Uterus (tissue), 4 donors: Measurements from ENCODE around the gene CLIP2. TPM values are rescaled to one million over a fixed set of nuclear protein-coding genes. Genes with fewer than 3 reads are reported as not detected.
"Not testable (repeated sequence)": the region's sequence is repeated elsewhere in the genome, so short reads cannot be mapped to it uniquely, and the experiment has no call there.

ENCODE experiments used
- DNase-seq, 2 donors: peaks; one replicate each; pipeline ENCODE4 v3.0.0-alpha.2; 2019 to 2020
- H3K27ac ChIP-seq, 2 donors: fragments of 200-600 bp; sonication (generic); 1 replicate in 1 of 2; 2 replicates in 1 of 2; pipeline ENCODE4 v1.5.1; 2016 to 2018
- H3K27me3 ChIP-seq, 2 donors: fragments of 200-600 bp; sonication (generic); one replicate each; pipeline ENCODE4 v1.5.1; 2018 to 2019; ENCODE audit warnings: control low read depth in 1 of 2
- H3K36me3 ChIP-seq, 2 donors: fragments of 200-600 bp; sonication (generic); one replicate each; pipeline ENCODE4 v1.5.1; 2019; ENCODE audit warnings: control low read depth in 1 of 2
- H3K4me1 ChIP-seq, 2 donors: fragments of 200-600 bp; sonication (generic); one replicate each; pipeline ENCODE4 v1.5.1; 2018 to 2019; ENCODE audit warnings: control low read depth in 1 of 2
- H3K4me3 ChIP-seq, 2 donors: fragments of 200-600 bp; sonication (generic); 1 replicate in 1 of 2; 2 replicates in 1 of 2; pipeline ENCODE4 v1.5.1; 2018 to 2019; ENCODE audit warnings: mild to moderate bottlenecking in 1 of 2
- H3K9me3 ChIP-seq, 2 donors: fragments of 200-600 bp; sonication (generic); one replicate each; pipeline ENCODE4 v1.5.1; 2019; ENCODE audit warnings: control low read depth in 1 of 2
- POLR2A ChIP-seq, 2 donors: fragments of 450-650 bp; IDR thresholded peaks; one replicate each; pipeline ENCODE4 v1.6.1; 2016; ENCODE audit warnings: antibody characterized with exemption in 2 of 2, mild to moderate bottlenecking in 1 of 2, moderate library complexity in 1 of 2
- intact Hi-C: fragments of 100-400 bp; cut with DNase I; formaldehyde crosslinking; loops from one replicate; pipeline ENCODE4 v1.15.1; 2023; ENCODE audit warnings: low total_unique reads
- total RNA-seq, 4 donors: library from RNA; depleted of rRNA in 3 of 4; stranded (reverse); fragments of >200 nt in 3 of 4; gene quantifications; one replicate each; pipeline versions ENCODE4 v1.1.0 to v1.2.4, GENCODE V29; 2014 to 2023
- TF ChIP-seq, protein P1 (sequence below), 4 experiments: fragments of 200-600 bp in 2 of 4; fragments of 450-650 bp in 2 of 4; sonication (generic) in 2 of 4; IDR thresholded peaks; one replicate each; pipeline ENCODE4 v1.5.1; 2016 to 2019; ENCODE audit warnings: antibody characterized with exemption in 4 of 4, mild to moderate bottlenecking in 2 of 4, moderate library complexity in 1 of 4
- donor health status: DM: yes; HTN: yes; CAD: no.

The CLIP2 gene
- total RNA-seq, 4 donors from 2014 or later = 20.3 to 41.8 (median 28.4) TPM

DNA sequence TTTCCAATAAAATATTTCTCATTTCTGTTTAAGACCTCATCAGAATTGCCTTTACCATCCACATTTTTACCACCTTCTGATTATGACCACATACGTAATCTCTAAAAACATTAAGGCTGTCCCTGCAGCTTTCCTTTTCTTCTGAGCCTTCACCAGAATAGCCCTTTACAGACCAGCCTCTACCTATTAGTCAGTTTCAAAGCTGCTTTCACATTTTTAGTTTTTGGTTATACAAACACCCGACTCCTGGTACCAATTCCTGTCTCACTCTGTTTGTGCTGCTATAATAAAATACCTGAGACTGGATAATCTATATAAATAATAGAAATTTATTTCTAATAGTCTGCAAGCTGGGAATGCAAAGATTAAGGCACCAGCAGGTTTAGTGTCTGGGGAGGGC lies 149.1 kb downstream of the CLIP2 start:
- DNase-seq = no peak
- no peaks in the 10 kb centered on the region for H3K27me3 ChIP-seq
- TF ChIP-seq, protein P1, sequence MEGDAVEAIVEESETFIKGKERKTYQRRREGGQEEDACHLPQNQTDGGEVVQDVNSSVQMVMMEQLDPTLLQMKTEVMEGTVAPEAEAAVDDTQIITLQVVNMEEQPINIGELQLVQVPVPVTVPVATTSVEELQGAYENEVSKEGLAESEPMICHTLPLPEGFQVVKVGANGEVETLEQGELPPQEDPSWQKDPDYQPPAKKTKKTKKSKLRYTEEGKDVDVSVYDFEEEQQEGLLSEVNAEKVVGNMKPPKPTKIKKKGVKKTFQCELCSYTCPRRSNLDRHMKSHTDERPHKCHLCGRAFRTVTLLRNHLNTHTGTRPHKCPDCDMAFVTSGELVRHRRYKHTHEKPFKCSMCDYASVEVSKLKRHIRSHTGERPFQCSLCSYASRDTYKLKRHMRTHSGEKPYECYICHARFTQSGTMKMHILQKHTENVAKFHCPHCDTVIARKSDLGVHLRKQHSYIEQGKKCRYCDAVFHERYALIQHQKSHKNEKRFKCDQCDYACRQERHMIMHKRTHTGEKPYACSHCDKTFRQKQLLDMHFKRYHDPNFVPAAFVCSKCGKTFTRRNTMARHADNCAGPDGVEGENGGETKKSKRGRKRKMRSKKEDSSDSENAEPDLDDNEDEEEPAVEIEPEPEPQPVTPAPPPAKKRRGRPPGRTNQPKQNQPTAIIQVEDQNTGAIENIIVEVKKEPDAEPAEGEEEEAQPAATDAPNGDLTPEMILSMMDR (IDR thresholded peaks at IDR 0.05) = no peak
- TF ChIP-seq POLR2A (IDR thresholded peaks at IDR 0.05) = no peak
- H3K36me3 ChIP-seq = no peaks in the 10 kb centered on the region
- no peak overlapping the region for H3K4me3 ChIP-seq
- H3K9me3 ChIP-seq = no peaks in the 10 kb centered on the region
- intact Hi-C loops = no loop called here
- no peaks in the 10 kb centered on the region for H3K4me1 ChIP-seq
- no peak overlapping the region for H3K27ac ChIP-seq

DNA sequence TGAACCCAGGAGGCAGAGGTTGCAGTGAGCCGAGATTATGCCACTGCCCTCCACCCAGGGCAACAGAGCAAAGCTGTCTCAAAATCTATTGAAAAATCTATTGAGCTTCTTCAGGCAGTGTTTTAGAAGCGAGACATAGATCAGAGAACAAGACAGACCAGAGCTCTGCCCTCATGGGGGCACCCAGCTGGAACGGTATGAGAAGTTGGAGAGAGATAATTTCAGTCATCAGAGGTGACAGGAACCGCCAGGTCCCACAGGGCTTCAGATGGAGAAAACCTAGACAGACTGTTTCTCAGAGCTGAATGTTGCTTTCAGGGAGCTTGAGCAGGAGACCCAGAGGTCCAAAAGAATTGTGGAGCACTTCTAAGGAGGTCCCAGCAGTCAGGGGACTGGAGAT lies 150.3 kb downstream of the CLIP2 start:
- no peaks in the 10 kb centered on the region for H3K27me3 ChIP-seq
- H3K4me1 ChIP-seq = no peaks in the 10 kb centered on the region
- H3K9me3 ChIP-seq = no peaks in the 10 kb centered on the region
- DNase-seq = no peak
- no peak overlapping the region for H3K4me3 ChIP-seq
- TF ChIP-seq, protein P1 (IDR thresholded peaks at IDR 0.05) = no peak
- TF ChIP-seq POLR2A (IDR thresholded peaks at IDR 0.05) = no peak
- intact Hi-C loops = no loop called here
- H3K36me3 ChIP-seq = no peaks in the 10 kb centered on the region
- H3K27ac ChIP-seq = no peak overlapping the region

DNA sequence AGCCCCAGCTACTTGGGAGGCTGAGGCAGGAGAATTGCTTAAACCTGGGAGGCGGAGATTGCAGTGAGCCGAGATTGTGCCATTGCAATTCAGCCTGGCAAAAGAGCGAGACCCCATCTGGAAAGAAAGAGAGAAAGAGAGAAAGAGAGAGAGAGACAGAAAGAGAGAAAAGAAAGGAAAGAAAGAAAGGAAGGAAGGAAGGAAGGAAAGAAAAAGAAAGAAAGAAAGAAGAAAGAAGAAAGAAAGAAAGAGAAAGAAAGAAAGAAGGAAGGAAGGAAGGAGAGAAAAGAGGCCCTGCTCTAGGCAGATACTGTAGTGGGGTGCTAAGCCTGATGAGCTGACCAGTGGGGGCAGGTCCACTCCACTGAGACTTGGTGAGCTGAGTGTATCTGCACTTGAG lies 150.9 kb downstream of the CLIP2 start:
- H3K4me1 ChIP-seq, H3K36me3 ChIP-seq, H3K27ac ChIP-seq, H3K4me3 ChIP-seq, H3K9me3 ChIP-seq, H3K27me3 ChIP-seq, intact Hi-C loops, DNase-seq: not testable (repeated sequence)

DNA sequence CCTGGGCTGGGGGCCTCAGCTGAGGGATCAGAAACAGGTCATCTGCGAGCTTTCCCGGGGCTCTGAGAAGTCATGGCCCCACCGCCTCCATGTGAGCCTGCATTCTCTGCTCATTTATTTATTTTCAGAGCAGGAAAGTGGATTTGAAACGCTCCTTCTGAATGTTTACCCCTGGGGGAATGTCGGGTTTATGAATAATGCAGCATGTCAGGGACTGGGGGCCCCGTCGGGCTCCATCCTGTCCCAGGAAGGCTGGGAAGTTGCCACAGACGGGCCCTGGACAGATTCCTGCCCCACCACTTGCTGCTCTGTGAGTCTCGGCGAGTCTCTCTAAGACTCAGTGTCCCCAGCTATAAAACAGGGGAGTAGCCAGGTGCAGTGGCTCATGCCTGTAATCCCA lies 152.6 kb downstream of the CLIP2 start:
- Histone ChIP-seq H3K27ac (no peak overlapping the region), H3K4me3 (no peak overlapping the region), H3K9me3 (no peaks in the 10 kb centered on the region), H3K4me1 (no peaks in the 10 kb centered on the region), H3K36me3 (no peaks in the 10 kb centered on the region), H3K27me3 (no peaks in the 10 kb centered on the region)
- no peak for DNase-seq
- intact Hi-C loops = no loop called here
- TF ChIP-seq POLR2A (IDR thresholded peaks at IDR 0.05) = no peak
- TF ChIP-seq, protein P1 (IDR thresholded peaks at IDR 0.05) = no peak

DNA sequence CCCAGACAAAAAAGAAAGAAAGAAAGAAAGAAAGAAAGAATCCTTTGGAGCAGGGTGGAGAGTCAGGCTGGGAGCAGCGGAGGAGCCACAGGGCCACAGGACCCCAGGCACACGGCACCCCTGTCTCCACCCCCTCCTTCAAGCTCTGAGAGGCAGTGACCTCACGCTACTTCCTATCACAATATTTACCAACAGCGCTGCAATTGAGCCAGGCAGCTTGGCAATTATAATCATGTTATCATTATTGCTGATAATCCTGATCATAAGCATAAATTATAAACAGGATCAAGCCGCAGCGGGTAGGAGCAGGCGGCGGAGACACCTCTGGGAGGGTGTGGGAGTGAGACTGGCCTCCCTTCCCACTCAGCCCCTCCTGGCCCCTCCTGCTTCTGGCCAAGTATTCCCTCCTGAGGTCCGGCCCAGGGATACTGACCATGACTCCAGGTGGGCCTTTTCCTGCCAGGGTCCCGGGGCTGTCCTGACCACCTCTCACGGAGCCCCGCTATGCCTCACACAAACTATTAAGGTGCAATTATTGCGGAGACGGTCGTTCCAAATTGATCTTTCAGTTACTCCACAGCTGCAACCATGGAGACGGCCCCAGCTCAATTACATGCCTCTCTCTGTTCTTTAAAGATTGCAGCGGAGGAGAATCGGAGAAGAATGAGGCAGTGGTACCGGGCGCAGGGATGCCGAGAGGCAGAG lies 154.5 kb downstream of the CLIP2 start:
- no peaks in the 10 kb centered on the region for H3K27me3 ChIP-seq
- H3K4me3 ChIP-seq = no peak overlapping the region
- intact Hi-C loops = no loop called here

More for the DNA sequence above, 154.5 kb downstream of the CLIP2 start:
- no peak for DNase-seq
- no peaks in the 10 kb centered on the region for H3K9me3 ChIP-seq
- H3K36me3 ChIP-seq = no peaks in the 10 kb centered on the region
- TF ChIP-seq, protein P1 (IDR thresholded peaks at IDR 0.05) = no peak
- TF ChIP-seq POLR2A (IDR thresholded peaks at IDR 0.05) = no peak
- no peak overlapping the region for H3K27ac ChIP-seq
- no peaks in the 10 kb centered on the region for H3K4me1 ChIP-seq
